ENCODE measurements around the gene ZNF124. TPM values are rescaled to one million over a fixed set of nuclear protein-coding genes. Genes with fewer than 3 reads are reported as not detected.
A peak's percentile ranks its signal among the peaks of the same experiment; 100 is the strongest.

ZNF124 gene
- total and polyA plus RNA-seq, 2 of the 8 experiments (the other 6 are each of a cell fraction or from before 2014, with no cell fraction given) = 4.6 to 39.9 TPM

GRCh38 chr1:247146671-247147070 is 25.1 kb downstream of the ZNF124 start:
- Histone ChIP-seq H3K23ac (ENCODE audit: insufficient read length) (no peak overlapping the region), H3K9ac (replicated peaks in 1 of 4; ENCODE audit: extremely low read depth in 1 of 4, low read depth in 3 of 4, low read length in 3 of 4) (no peak overlapping the region), H3K4me3 (ENCODE audit: extremely low read depth in 1 of 4, insufficient read depth in 2 of 4, low read depth in 3 of 4, low read length in 4 of 4) (no peak overlapping the region), H3K56ac (replicated peaks; ENCODE audit: insufficient read length, low read depth, low read length) (no peak overlapping the region), H2AK5ac (ENCODE audit: low read depth, low read length) (no peak overlapping the region), H3K27me3 (replicated peaks in 1 of 4; ENCODE audit: control insufficient read depth in 3 of 4, extremely low read depth in 1 of 4, insufficient read depth in 3 of 4, low read length in 3 of 4) (no peaks in the 10 kb centered on the region), H4K20me1 (replicated peaks in 1 of 2; ENCODE audit: control insufficient read depth in 1 of 2, insufficient read depth in 2 of 2, low read length in 2 of 2) (peaks cover 0 to 2% of the 10 kb centered on the region in 2 experiments), H2BK120ac (replicated peaks; ENCODE audit: low read depth, low read length) (no peak overlapping the region), H3K14ac (ENCODE audit: insufficient read length) (no peak overlapping the region), H3K27ac (ENCODE audit: low read depth, low read length) (no peak overlapping the region), H3K9me3 (ENCODE audit: insufficient read depth in 2 of 2, low read depth in 1 of 2, low read length in 1 of 2) (peaks cover 32% of the 10 kb centered on the region in 2 experiments), H4K8ac (ENCODE audit: extremely low read depth, insufficient read depth, low read length) (no peak overlapping the region), H3K4me2 (ENCODE audit: insufficient read depth in 1 of 2, low read depth in 2 of 2, low read length in 2 of 2) (no peak overlapping the region), H3K4me1 (replicated peaks in 1 of 4; ENCODE audit: control insufficient read depth in 3 of 4, insufficient read depth in 4 of 4, low read length in 3 of 4) (no peaks in the 10 kb centered on the region), H3K23me2 (ENCODE audit: low read depth, low read length) (no peaks in the 10 kb centered on the region), H2BK5ac (ENCODE audit: low read depth, low read length) (no peak overlapping the region), H2BK15ac (ENCODE audit: low read length) (no peak overlapping the region), H2BK12ac (ENCODE audit: low read depth, low read length) (no peak overlapping the region), H3K79me2 (ENCODE audit: control insufficient read depth in 1 of 2, insufficient read depth in 2 of 2, low read length in 2 of 2) (peaks cover 0 to 32% of the 10 kb centered on the region in 2 experiments; a peak in 2 of 4 replicates), H4K5ac (ENCODE audit: insufficient read length, low read depth, low read length) (no peak overlapping the region), H3K18ac (ENCODE audit: extremely low read depth, low read length) (no peak overlapping the region), H2AFZ (ENCODE audit: low read length) (no peak overlapping the region), H3K4ac (replicated peaks; ENCODE audit: insufficient read length, low read depth, low read length) (no peak overlapping the region), H3K36me3 (ENCODE audit: control insufficient read depth in 2 of 4, insufficient read depth in 4 of 4, low read length in 3 of 4) (peaks cover 0 to 44% (median 14%) of the 10 kb centered on the region in 4 experiments; a peak in 5 of 8 replicates), H2BK20ac (ENCODE audit: low read length) (no peak overlapping the region), H3K79me1 (ENCODE audit: low read depth, low read length) (peaks cover 4% of the 10 kb centered on the region), H4K91ac (replicated peaks; ENCODE audit: insufficient read length, low read length) (no peak overlapping the region)
- FAIRE-seq = peak; percentile 39
- peak in 1 of 2 experiments; percentile 19 for DNase-seq (ENCODE audit: low read depth in 1 of 2, low spot score in 2 of 2)
- WGBS, 2 experiments (ENCODE audit: extremely low coverage in 1 of 2, insufficient coverage in 1 of 2, insufficient read length in 1 of 2, insufficient replicate concordance in 2 of 2, low coverage in 1 of 2, low lambda C conversion rate in 2 of 2, missing lambda C conversion rate in 1 of 2) = 88% methylated on average over 3 of the region's 3 CpGs; no CpG with 5 or more reads in 1 of the 2 experiments
- TF ChIP-seq MAFK (IDR thresholded peaks at IDR 0.05; ENCODE audit: low read depth, low read length) (no peak), CTCF (IDR thresholded peaks at IDR 0.05; ENCODE audit: control extremely low read depth in 1 of 3, insufficient read depth in 1 of 3, low read depth in 1 of 3, low read length in 3 of 3) (peak in 2 of 3 experiments; percentile 50 to 65; a peak in 3 of 4 replicates), RAD21 (IDR thresholded peaks at IDR 0.05 in 1 of 2, conservative IDR thresholded peaks at IDR 0.05 in 1 of 2; ENCODE audit: low read depth in 2 of 2, low read length in 2 of 2) (peak; percentile 31 to 56)
- CTCF ChIA-PET (ENCODE audit: partially characterized antibody) = interaction anchor here (0.8 to 3.0 kb wide), 13 partner anchors 12 to 153 kb away, joined by 3 to 20 read pairs (median 4); partner anchors contain the start of gene VN1R5
- POLR2A ChIA-PET (ENCODE audit: partially characterized antibody) = interaction anchor here (0.6 to 1.4 kb wide), 6 partner anchors 9 to 456 kb away, joined by 3 to 5 read pairs (median 4); no protein-coding TSS in a partner anchor
